HG02852 (cell line): ENCODE measurements around the gene NFATC1.

Experiments
- ATAC-seq: cut with Tn5 transposase; IDR thresholded peaks from one replicate; pipeline ENCODE4 v1.9.1; 2021; ENCODE audit warnings: mild to moderate bottlenecking, moderate library complexity; ENCODE audit not compliant: unreplicated experiment

NFATC1 gene

DNA sequence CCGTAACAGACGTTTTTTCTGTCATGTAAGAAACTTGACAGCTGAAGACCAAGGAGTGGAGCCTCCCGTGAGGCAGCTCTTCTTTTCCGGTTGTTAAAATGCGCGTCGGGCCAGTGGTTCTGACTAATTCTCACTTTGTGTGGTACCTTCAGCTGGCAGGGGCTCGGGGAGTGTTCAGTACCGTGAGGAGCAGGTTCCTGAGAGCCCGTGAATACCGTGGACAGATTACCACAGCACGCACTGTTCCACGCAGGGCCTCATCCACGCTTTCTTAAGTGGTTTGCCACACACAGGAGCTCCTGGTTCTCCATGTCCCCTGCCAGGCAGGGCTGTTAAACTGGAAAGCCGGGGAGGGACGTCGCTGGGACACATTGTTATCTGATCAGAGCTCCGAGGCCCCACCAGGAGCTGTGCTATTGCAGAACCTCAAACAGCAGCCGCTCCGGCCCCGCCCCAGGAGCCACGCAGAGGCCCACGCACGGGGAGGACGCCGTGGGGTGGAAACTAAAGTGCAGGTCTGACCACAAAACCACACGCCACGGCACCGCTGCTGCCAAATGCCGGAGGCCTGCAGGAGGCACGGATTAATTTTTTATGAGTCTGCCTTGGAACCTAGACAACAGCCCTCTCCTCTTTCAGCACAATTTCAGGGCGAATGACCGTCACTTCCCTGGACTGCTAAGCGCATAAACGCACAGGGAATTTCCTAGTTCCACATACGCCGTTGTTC, 43.3 kb downstream of the NFATC1 start:
- ATAC-seq: no peak

DNA sequence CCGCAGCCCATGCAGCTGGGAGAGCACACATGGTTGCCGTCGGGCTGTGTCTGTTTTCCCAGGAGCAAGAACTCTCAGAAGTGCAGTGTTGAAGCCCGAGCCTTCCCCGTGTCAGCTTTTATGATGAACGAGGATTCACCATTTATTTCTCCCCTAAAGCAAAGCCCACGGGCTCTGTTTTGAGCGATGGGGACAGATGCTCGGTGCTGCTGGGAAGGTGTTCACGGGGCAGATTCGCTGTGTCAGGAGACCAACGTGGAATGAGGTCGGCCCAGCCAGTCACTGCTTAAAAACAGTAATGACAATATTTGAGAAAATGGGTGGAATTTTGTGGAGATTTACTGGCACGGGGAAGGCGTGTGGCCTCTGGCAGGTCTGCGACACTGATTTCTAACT, 43.9 kb downstream of the NFATC1 start:
- ATAC-seq: no peak

- no peak for ATAC-seq
Measured at GRCh38 chr18:79440316-79441110, 44.8 kb downstream of the NFATC1 start.

DNA sequence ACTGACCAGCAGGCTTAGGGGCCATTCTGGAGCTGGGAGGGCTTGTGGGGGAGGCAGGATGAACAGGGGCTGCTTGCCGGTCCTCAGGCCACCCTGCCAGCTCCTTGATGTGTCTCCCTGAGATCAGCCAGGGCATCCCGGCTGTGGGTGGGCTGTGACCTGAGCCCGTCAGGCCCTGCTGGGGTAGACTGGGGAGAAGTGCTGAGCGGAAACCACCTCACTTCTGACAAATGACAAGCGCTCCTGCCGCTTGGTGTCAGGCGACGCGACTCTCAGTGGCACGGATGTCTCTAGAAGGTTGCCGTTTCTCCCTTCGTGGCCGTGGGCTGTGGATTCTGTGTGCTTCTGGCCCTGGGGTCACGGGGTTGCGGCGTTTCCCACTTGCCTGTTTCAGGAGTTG, 45.7 kb downstream of the NFATC1 start:
- ATAC-seq: no peak

DNA sequence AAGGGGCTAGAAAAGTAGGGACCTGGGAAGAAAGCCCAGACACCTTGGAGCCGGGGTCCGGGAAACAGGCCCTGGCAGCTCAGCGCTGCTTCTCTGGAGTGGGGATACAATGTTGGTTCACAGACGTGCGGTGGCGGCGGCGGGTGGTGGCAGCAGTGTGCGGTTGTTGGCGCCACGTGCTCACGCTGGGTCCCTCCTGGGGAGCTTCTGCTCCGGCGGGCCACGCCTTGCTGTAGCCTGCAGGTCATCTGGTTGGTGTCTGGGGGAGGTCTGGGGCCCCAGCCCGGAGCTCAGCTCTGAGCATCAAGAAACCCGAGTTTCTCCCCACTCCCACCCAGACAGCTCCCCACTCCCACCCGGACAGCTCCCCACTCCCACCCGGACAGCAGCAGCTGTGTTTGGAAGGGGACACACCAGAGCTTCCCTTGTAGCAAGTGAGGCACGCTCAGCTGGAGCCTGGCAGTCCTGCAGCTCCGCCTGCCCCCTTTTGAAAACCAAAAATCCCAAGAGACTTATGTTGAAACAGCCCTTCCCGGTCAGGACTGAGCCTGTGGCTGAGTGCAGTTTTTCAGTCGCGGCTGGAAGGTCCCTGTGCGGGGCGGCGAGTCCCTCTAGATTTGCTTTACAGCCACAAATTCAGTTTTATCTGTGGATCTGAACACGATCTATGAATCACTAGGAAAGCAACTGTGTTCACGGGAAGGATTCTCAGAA, 46.9 kb downstream of the NFATC1 start:
- ATAC-seq: no peak

DNA sequence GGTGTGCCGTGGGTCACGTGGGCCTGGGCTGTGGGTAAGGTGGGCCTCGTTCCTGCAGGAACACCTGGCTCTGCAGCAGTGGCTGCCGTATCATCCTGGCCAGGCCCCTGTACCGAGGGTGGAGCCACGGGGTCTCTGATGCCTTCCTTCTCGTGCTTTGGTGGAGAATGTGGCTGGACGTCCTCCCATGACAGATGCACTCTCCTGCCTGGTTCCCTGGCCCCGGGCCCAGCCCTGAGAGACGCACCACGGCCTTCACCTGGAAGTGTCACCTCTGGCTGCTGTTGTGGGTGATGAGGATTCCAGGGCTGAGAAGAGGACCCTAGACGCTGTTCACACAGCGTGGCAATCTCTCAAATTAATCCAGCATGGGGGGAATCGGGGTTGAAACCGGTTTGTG, 49.5 kb downstream of the NFATC1 start:
- no peak for ATAC-seq

DNA sequence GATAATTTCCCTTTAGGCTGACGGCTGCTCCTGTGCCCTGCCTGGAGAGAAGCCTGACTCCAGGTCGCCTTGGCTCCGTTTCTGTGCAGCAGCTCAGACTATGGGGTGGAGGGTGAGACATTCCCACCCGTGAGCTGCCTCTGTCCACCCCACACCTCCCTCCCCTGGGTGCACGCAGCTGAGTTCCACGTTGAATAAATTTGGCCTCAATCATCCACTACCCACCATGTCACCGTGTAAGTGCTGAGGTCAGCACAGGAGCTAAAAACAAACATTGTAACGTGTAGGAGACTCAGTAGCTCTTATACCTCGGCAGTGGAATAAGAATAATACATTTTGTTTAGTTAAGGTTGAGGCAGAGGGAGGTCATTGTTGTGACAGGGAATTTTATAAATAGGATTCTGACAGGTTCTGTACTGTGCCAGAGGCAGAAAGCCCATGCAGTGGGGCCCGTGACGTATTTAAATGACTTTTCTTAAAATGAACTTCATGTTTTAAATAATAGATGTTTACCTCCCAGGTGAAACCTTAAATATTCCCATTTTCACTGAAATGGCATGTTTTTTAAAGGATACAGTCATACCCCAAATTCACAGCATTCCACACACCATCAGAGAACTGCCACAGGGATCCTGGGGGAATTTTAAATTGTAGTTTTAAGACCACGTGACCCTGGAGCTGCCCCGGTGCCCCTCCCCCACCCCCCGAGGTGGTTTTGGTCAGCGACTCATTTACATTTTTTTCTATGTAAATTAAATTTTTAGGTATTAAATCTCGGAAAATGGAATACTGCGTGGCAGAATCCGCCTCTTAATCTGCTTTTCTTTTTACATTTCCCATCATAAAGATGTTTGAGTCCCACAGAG, 50.2 kb downstream of the NFATC1 start:
- ATAC-seq: no peak

DNA sequence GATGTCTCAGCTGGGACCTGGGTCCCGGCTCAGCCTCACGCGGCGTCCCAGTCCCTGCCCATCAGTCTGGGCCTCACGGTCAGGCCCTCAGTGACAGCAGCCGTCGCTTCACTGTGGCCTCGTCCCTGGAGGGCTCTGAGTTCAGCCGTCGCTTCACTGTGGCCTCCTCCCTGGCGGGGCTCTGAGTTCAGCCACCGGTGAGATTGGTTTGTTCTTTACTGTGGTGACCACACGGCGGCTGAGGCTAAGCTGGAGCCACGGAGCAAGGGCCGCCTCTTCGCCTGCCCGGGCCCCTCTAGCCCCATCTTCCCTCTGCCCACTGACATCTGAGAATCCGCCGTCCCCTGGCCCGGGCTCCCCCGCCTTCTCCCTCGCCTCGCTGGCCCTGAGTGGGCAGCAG, 51.2 kb downstream of the NFATC1 start:
- ATAC-seq: no peak

DNA sequence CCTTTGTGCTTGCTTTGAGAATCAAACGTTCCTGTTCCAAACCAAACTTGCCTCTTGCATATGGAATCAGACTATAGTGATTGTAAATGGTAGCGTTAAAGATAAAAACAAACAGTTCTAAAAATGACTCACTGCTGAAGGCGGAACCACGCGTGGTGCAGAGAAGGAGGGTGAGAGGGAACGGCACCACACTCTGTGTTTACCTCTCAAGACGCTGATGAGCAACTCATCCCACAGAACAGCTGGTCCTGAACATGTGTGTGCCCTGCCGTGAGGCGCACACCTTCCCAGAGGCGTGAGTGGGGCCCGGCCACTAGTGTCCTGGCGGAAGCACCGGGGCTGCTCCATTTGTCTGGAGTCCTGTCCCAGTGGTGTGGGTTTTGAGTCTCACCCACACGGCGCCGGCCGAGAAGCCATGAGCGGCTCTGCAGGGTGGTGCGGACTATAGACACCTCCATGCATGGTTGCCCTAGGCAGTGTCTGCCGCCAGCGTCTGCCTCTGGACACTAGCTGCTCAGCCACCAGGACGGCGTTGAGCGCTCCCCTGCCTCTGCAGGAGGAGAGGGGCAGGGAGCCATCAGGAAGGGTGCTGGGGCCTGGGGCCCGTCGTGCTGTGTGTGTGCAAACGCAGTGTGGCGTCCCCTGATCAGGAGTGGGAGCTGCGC, 52.1 kb downstream of the NFATC1 start:
- no peak for ATAC-seq

- no peak for ATAC-seq
Measured at GRCh38 chr18:79448621-79449020, 52.9 kb downstream of the NFATC1 start.

DNA sequence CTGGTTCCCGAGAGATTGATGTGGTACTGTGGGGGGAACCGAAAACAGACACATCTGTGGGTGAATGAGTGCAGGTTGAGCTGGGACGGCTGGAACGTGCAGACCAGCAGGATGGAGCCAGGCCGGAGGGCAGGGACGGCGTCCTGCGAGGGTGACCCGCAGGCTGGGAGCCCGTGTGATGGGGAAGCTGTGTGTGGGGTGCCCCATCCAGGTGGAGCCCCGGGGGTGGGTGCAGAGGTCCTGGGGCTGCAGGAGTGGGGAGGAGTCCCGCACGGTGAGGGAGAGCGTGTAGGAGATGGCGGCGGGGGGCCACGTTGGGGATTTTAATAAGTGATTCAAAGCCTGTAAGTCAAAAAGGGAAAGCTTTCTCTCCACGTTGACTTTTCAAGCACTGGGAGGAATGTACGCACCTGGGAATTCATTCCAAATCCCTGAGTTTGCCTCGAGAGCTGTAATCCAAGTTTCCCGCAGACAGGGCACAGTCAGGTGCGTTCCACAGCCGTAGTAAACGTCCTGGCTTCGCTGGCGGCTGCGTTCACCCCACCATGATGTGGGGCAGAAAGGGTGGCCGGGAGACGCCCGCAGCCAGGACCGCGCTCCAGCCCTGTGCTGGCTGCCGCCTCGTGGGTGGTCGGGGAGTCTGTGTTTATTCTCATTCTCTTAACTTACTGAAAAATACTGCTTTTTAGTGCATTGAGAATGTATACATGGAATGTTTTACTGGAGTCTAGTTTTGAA, 54.0 kb downstream of the NFATC1 start:
- ATAC-seq: no peak

GRCh38 chr18:79450289-79451080, 54.8 kb downstream of the NFATC1 start:
- no peak for ATAC-seq

DNA sequence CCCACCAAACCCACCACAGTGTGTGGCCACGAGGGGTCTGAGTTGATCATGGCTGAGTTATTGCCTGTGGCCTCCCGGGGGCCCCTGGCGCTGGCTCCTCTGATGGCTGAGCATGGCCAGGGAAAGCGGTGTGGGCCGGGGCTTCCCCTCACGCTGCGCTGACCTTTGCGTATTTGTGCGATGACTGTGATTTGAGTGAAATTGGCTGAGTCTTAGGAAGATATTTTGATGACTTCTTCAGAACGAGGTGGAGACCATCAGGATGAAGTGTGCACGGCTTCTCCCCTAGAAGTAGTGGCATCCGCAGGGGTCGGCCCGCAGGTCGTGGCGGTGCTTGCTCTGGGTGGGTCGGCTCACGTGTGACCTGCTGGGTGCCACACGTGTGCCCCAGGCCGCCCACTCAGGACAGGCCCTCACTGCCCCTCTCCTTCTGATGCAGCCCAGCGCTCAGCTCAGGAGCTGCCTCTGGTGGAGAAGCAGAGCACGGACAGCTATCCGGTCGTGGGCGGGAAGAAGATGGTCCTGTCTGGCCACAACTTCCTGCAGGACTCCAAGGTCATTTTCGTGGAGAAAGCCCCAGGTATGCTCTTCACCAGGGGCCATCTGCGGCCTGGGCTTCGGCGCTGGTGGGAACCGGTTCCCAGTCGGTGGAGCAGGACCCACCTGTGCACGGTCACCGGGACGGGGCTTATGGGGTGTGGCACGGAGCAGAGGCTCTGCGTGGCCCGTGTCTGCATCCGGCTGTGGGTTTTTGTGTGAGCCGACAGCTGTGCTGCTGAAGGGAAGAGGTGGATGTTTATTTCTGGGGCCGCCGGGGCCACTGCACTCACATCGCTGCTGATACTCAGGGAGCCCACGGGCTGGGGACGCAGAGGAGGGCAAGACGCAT, 55.8 kb downstream of the NFATC1 start:
- no peak for ATAC-seq

- no peak for ATAC-seq
Measured at GRCh38 chr18:79452190-79452990, 56.7 kb downstream of the NFATC1 start.

DNA sequence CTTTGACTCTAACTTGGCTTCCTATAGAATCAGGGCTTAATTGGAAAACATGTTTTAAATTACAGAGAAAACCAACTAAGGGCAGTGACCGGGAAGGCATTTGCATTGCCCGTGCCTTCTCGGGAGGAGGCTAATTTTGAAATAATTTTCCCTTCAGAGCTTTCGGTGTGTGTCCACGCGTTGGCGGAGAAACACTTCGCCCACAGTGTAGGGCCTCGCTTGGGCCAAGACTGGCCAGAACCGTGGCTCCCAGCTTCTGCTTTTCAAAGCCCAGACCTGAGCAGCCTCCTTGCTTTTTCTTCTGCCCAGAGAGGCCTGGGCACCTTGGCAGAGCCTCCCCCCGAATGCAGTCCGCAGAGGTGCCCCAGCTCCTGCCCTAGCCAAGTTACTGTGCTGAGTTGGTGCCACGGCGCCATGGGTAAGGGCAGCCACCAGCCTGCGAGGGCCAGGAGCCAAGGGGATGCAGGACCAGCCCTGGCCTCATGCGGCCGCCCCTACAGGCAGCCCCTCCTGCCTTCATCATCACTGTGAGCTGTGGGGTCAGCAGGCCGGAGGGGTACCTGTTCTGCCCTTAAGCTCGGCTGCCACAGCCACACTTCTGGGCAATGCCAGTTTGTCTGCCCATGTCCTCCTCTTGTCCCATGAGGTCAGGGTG, 57.4 kb downstream of the NFATC1 start:
- no peak for ATAC-seq
